Cardiac muscle cell (in vitro differentiated cells and primary cell): ENCODE results near the gene RPL22. TPM values are rescaled to one million over a fixed set of nuclear protein-coding genes. Genes with fewer than 3 reads are reported as not detected.

Source experiments
- DNase-seq, 2 donors: peaks; one replicate each; pipeline versions ENCODE4 v3.0.0 to v3.0.0-alpha.2; 2010 to 2017; ENCODE audit warnings: low read depth in 1 of 2, low spot score in 1 of 2
- H3K27ac ChIP-seq: fragments of 200-600 bp; sonication (generic); 2 replicates; pipeline ENCODE4 v1.5.1; 2016
- H3K27me3 ChIP-seq: fragments of 200-600 bp; sonication (generic); 2 replicates; pipeline ENCODE4 v1.6.0; 2016; ENCODE audit warnings: control low read depth
- H3K36me3 ChIP-seq: fragments of 200-600 bp; sonication (generic); 2 replicates; pipeline ENCODE4 v1.5.1; 2016; ENCODE audit warnings: control low read depth
- H3K4me1 ChIP-seq: fragments of 200-600 bp; sonication (generic); 2 replicates; pipeline ENCODE4 v1.8.1; 2017; ENCODE audit warnings: low read depth, mild to moderate bottlenecking, mixed run types
- H3K4me3 ChIP-seq: fragments of 200-600 bp; sonication (generic); 2 replicates; pipeline ENCODE4 v1.5.1; 2016; ENCODE audit warnings: mild to moderate bottlenecking
- H3K9me3 ChIP-seq: fragments of 200-600 bp; sonication (generic); 2 replicates; pipeline ENCODE4 v1.5.1; 2017; ENCODE audit warnings: low read depth, mild to moderate bottlenecking, control low read depth
- CTCF ChIP-seq: IDR thresholded peaks from 2 replicates; pipeline ENCODE4 v1.5.1; 2012; ENCODE audit warnings: low read depth, mild to moderate bottlenecking, low read length
- polyA plus RNA-seq: library from polyadenylated mRNA; unstranded; fragments of >200 nt; fragmentation: Nextera tagmentation; extraction: Ambion mirVana; gene quantifications from 2 replicates; pipeline ENCODE4 v1.2.1, GENCODE V29; 2016
- total RNA-seq: library from RNA; depleted of rRNA; stranded (reverse); fragments of >200 nt; gene quantifications from 2 replicates; pipeline ENCODE4 v1.2.3, GENCODE V29; 2016

Gene RPL22
- total RNA-seq (101 and 132 TPM in 2 replicates), polyA plus RNA-seq (123 and 130 TPM in 2 replicates)

- peaks cover 15% of the 10 kb centered on the region for H3K4me1 ChIP-seq
- TF ChIP-seq CTCF, result no peak
- no peaks in the 10 kb centered on the region for H3K9me3 ChIP-seq
- DNase-seq, result peak; percentile 99 to 100
- H3K4me3 ChIP-seq, result peak within 1 kb of the TSS; percentile 99
- peak within 1 kb of the TSS; percentile 91 for H3K27ac ChIP-seq
- H3K36me3 ChIP-seq, result peaks cover 15% of the 10 kb centered on the region
- H3K27me3 ChIP-seq, result no peaks in the 10 kb centered on the region
These were observed at the start of gene RPL22 for GRCh38 chr1:6199298-6200187. Gene RPL22 (minus strand): TSS chr1:6199595. CDS start chr1:6199573, 22 bp downstream.

- Histone ChIP-seq H3K27ac (no peak overlapping the region), H3K27me3 (peaks cover 99% of the 10 kb centered on the region), H3K4me1 (peaks cover 8% of the 10 kb centered on the region), H3K4me3 (no peak overlapping the region), H3K36me3 (no peaks in the 10 kb centered on the region), H3K9me3 (no peaks in the 10 kb centered on the region)
- DNase-seq, result no peak
- TF ChIP-seq CTCF, result no peak
These were observed 48.9 kb upstream of the RPL22 start for GRCh38 chr1:6248161-6248776.

- Histone ChIP-seq H3K4me3 (no peak overlapping the region), H3K27me3 (peaks cover 100% of the 10 kb centered on the region), H3K27ac (no peak overlapping the region), H3K36me3 (no peaks in the 10 kb centered on the region), H3K9me3 (no peaks in the 10 kb centered on the region), H3K4me1 (peaks cover 8% of the 10 kb centered on the region)
- DNase-seq, result no peak
- no peak for TF ChIP-seq CTCF
These were observed 48.3 kb upstream of the RPL22 start for GRCh38 chr1:6247651-6248050.

- Histone ChIP-seq H3K27me3 (peaks cover 100% of the 10 kb centered on the region), H3K4me3 (no peak overlapping the region), H3K27ac (no peak overlapping the region), H3K9me3 (no peaks in the 10 kb centered on the region), H3K4me1 (peaks cover 13% of the 10 kb centered on the region), H3K36me3 (no peaks in the 10 kb centered on the region)
- peak; percentile 83 to 89 for DNase-seq
- peak; percentile 84 for TF ChIP-seq CTCF
These were observed 47.4 kb upstream of the RPL22 start for GRCh38 chr1:6246497-6247467.

- H3K27me3 ChIP-seq, result peaks cover 100% of the 10 kb centered on the region
- H3K36me3 ChIP-seq, result no peaks in the 10 kb centered on the region
- no peak for TF ChIP-seq CTCF
- no peak for DNase-seq
- H3K9me3 ChIP-seq, result no peaks in the 10 kb centered on the region
- peak overlapping the region; percentile 24 for H3K4me3 ChIP-seq
- H3K4me1 ChIP-seq, result peaks cover 17% of the 10 kb centered on the region
- H3K27ac ChIP-seq, result no peak overlapping the region
These were observed 46.6 kb upstream of the RPL22 start for GRCh38 chr1:6245869-6246496.
